DMS 273 treated with DMSO at 0.1 percent for 48 hours (cell line): ENCODE data around the gene AMD1.
"Not testable (repeated sequence)": the region's sequence is repeated elsewhere in the genome, so short reads cannot be mapped to it uniquely, and the experiment has no call there.

Experiments
- DNase-seq: peaks from one replicate; lab custom pipeline; 2025; lab: John Stamatoyannopoulos, UW

The AMD1 gene

DNA sequence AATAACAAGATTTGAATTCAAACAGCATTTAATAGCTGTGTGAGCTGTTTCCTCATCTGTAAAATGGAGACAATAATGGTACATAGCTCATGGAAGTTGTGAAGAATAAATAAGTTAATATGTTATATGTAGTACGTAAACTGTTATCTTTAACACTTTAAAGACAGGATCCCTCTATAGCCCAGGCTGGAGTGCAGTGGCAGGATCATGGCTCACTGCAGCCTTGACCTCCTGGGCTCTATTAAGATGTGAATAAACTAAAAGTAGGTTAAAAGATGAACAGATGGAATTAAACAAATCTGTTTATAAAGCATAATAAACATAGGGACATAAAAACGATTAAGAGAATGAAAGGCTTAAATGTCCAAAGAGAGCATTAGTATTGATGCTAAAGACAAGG, 3.0 kb downstream of the AMD1 start:
- no peak for DNase-seq

GRCh38 chr6:110878751-110879522, 4.4 kb downstream of the AMD1 start:
- DNase-seq = no peak

GRCh38 chr6:110880651-110881050, 6.1 kb downstream of the AMD1 start:
- no peak for DNase-seq

DNA sequence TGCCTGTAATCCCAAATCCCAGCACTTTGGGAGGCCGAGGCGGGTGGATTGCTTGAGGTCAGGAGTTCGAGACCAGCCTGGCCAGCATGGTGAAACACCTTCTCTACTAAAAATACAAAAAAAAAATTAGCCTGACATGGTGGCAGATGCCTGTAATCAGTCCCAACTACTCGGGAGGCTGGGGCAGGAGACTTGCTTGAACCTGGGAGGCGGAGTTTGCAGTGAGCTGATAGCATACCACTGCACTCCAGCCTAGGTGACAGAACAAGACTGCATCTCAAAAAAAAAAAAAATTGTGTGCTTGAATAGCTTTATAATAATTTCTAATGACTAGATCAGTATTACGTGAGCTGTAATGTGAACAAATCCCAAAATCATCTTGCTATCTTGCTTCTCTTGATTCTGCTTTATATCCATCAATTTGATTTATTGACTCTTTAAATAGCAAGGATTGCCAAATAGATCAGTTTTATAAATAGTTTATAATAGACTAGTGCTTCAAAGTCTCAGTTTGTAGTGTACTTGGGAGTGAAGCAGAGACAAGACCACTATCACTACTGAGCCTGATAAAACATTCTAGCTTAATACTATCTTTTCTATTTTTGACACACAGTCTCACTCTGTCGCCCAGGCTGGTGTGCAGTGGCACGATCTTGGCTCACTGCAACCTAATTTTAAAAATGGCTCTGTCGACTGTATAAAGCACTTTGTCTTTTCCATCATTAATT, 7.1 kb downstream of the AMD1 start:
- no peak for DNase-seq

DNA sequence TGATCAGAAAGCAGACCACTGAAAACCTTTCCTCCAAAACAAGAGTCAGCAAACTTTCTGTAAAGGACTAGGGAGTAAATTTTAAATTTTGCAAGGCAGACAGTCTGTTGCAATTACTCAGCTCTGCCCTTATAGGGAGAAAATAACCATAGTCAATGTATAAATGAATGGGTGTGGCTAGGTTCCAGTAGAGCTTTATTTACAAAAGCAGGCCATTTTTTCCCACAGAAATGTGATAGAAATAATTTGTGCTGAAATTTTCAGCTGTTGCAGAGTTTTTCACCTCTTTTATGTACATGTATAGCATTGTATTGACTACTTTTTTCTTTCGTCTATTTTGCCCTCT, 7.7 kb downstream of the AMD1 start:
- no peak for DNase-seq

GRCh38 chr6:110882824-110883554, 8.4 kb downstream of the AMD1 start:
- DNase-seq = no peak

DNA sequence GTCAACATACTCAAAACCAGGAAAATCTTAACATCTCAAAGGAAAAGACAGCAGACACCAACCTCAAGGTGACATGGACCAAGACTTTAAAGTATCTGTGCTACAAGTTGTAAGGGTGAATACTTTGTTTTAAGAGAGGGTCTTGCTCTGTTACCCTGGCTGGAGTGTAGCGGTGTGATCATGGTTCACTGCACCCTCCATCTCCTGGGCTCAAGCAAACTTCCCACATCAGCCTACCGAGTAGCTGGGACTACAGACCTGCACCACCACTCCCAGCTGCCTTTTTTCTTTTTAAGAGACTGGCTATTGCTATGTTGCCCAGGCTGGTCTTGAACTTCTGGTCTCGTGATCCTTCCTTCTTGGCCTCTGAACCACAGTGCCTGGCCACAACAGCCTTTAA, 9.7 kb downstream of the AMD1 start:
- no peak for DNase-seq

GRCh38 chr6:110885526-110885925, 10.9 kb downstream of the AMD1 start:
- DNase-seq = no peak

- DNase-seq = no peak
These were observed 12.1 kb downstream of the AMD1 start for GRCh38 chr6:110886555-110887167.

GRCh38 chr6:110890288-110890687, 15.7 kb downstream of the AMD1 start:
- no peak for DNase-seq

GRCh38 chr6:110895907-110896608, 21.5 kb downstream of the AMD1 start:
- DNase-seq = no peak

- DNase-seq = no peak
These were observed 22.8 kb downstream of the AMD1 start for GRCh38 chr6:110897433-110897832.

GRCh38 chr6:110898111-110898510, 23.5 kb downstream of the AMD1 start:
- no peak for DNase-seq

GRCh38 chr6:110900028-110900598, 25.5 kb downstream of the AMD1 start:
- no peak for DNase-seq

DNA sequence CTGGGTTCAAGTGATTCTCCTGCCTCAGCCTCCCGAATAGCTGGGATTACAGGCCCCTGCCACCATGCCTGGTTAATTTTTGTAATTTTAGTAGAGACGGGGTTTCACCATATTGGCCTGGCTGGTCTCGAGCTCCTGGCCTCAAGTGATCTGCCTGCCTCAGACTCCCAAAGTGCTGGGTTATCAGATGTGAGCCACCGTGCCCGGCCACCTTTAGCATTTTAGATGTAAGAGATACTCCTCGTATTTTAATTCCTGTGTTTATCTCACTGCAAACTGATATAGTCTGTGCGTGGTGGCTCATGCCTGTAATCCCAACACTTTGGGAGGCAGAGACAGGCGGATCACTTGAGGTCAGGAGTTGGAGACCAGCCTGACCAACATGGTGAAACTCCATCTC, 27.0 kb downstream of the AMD1 start:
- DNase-seq = not testable (repeated sequence)

- no peak for DNase-seq
These were observed 27.5 kb downstream of the AMD1 start for GRCh38 chr6:110902091-110902490.

DNA sequence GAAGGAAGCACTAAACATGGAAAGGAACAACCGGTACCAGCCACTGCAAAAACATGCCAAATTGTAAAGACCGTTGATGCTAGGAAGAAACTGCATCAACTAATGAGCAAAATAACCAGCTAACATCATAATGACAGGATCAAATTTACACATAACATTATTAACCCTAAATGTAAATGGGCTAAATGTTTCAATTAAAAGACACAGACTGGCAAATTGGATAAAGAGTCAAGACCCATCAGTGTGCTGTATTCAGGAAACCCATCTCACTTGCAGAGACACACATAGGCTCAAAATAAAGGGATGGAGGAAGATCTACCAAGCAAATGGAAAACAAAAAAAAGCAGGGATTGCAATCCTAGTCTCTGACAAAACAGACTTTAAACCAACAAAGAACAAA, 31.7 kb downstream of the AMD1 start:
- not testable (repeated sequence) for DNase-seq

DNA sequence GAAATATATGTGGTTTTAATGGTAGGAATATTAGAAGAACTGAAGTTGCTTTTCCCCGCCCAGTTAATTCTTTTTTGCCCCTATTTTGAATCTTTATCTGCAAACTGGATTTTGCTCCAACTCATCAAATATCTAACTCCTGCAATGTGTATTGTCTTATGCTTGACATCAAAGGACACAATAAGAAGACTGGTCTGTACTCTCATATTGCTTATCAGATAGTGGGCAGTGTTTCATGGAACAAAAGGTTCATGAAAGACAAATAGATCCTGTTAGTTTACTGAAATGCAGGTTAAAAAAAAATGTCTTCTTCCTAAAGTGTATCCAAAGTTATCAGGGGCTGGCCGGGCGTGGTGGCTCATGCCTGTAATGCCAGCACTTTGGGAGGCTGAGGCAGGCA, 56.2 kb downstream of the AMD1 start:
- no peak for DNase-seq

DNA sequence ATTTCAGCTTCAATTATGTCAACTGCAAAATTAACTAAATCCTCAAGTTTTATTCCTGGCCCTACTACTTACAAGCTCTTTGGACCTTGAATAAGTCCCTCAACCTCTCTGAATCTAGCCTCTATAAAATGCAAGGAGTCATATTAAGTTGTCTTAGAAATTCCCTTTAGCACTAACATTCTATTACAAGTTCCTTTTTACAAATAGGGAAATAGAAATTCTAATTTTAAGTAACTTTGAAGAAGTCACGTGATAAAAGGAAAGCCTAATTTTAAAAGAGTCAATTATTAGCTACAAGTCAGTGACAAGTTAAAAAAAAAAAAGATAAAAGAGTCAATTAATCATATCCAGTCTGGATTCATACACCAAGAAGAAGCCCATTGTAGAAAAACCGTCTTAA, 59.3 kb downstream of the AMD1 start:
- no peak for DNase-seq

DNA sequence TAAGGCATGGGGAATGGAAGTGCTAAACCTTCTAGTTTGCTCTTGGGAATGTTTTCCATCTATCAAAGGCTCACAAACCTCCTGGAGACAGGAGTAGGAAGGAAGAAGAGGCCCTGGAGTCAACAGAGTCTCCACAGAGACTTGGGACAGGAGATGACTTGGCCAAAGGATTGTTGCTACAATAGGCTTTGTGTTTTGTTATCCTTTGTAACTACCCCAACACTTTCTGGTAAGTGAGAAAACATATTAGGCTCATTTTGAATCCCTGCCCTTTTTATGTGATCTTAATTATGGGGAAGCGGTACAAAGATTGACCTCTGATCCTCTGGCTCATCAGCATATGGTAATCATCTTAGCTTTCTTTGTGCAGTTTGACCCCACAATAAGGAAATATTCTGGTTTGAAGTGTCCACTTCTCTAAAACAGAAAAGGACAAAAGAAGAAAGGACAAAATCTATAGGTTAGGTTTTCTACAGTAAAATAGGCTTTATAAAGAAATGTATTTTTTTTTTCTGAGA, 59.9 kb downstream of the AMD1 start:
- DNase-seq = no peak

GRCh38 chr6:110935171-110935570, 60.6 kb downstream of the AMD1 start:
- no peak for DNase-seq
